Measurements from ENCODE around the gene NFKBIB.

DNA sequence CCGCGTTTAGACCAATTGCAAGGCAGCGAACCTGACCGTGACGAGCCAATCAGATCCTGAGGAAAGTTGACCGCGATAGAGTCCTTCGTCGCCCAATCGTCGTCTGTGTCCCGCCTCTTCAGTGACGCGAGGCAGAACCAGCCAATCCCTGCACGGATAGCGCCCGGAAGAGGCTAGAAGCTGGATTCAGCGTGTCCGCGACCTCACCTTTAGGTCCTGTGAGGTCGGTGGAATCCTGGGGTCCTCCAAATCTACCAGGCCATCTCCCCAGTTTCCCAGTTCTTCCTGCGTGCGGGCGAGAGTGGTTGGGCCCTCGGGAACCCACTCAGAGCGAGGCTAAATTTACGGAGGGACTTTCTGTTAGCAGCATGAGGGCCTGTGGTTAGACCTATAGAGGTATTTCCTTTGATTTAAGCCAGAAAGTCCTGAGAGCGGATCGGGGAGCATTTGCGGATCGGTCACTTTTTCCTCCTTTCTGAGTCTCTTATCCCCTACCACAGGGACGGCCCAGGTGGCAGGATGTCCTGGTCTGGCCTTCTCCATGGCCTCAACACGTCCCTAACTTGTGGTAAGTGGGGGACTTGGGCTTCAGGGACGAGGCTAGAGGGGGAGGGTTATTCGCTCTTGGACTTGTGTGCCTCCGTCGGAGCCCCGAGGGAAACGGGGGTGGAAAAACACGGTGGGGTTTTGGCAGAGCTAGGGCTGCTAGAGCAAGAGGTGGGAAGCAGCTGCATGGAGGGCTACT, 31.2 kb downstream of the NFKBIB start, which contains the start of gene MRPS12:
- TF ChIP-seq, protein P1, sequence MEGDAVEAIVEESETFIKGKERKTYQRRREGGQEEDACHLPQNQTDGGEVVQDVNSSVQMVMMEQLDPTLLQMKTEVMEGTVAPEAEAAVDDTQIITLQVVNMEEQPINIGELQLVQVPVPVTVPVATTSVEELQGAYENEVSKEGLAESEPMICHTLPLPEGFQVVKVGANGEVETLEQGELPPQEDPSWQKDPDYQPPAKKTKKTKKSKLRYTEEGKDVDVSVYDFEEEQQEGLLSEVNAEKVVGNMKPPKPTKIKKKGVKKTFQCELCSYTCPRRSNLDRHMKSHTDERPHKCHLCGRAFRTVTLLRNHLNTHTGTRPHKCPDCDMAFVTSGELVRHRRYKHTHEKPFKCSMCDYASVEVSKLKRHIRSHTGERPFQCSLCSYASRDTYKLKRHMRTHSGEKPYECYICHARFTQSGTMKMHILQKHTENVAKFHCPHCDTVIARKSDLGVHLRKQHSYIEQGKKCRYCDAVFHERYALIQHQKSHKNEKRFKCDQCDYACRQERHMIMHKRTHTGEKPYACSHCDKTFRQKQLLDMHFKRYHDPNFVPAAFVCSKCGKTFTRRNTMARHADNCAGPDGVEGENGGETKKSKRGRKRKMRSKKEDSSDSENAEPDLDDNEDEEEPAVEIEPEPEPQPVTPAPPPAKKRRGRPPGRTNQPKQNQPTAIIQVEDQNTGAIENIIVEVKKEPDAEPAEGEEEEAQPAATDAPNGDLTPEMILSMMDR (IDR thresholded peaks at IDR 0.05): no peak
- TF ChIP-seq POLR2A (IDR thresholded peaks at IDR 0.05): peak; percentile 64

Data from right lobe of liver (tissue), 4 donors.